ENCODE measurements around the gene FKBP7. TPM values are rescaled to one million over a fixed set of nuclear protein-coding genes. Genes with fewer than 3 reads are reported as not detected.

The FKBP7 gene
- total and polyA plus RNA-seq, 9 donors: 31.6 to 79.2 (median 44.0) TPM

- DNase-seq: no peak
- Histone ChIP-seq H3K4me1 (ENCODE audit: insufficient read depth) (no peaks in the 10 kb centered on the region), H3K27ac (no peak overlapping the region), H3K27me3 (no peaks in the 10 kb centered on the region), H3K4me3 (no peak overlapping the region), H3K36me3 (no peaks in the 10 kb centered on the region), H3K9me3 (no peaks in the 10 kb centered on the region)
- intact Hi-C loops (cut with DNase I): no loop called here
- TF ChIP-seq CTCF (IDR thresholded peaks at IDR 0.05): no peak
- no peak for TF ChIP-seq EP300 (IDR thresholded peaks at IDR 0.05)
- TF ChIP-seq POLR2A (IDR thresholded peaks at IDR 0.05): no peak
Measured at GRCh38 chr2:178498137-178498536, 19.7 kb upstream of the FKBP7 start.

DNA sequence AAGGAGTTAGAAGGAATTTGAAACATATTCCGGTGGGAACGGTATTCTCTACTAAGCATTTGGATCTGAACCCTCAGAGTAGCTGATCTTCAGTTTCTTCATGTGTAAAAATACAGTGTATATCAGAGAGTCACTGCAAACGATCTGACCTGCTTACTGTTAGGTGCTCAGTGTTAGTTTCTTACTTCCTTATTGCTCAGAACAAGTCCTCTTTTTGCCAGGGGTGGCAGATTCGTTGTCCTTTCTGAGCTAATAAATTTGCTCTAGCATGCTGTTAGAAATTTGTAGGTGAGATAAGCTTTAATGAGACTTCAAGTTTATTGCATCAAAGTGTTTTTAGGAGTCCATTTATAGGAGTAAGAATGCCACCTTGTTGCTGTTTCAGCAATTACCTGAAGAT lies 17.6 kb upstream of the FKBP7 start:
- H3K4me3 ChIP-seq: no peak overlapping the region
- DNase-seq: no peak
- H3K27ac ChIP-seq: no peak overlapping the region
- intact Hi-C loops (cut with DNase I): no loop called here
- H3K36me3 ChIP-seq: no peaks in the 10 kb centered on the region
- no peaks in the 10 kb centered on the region for H3K27me3 ChIP-seq
- no peak for TF ChIP-seq EP300 (IDR thresholded peaks at IDR 0.05)
- TF ChIP-seq CTCF (IDR thresholded peaks at IDR 0.05): no peak
- no peak for TF ChIP-seq POLR2A (IDR thresholded peaks at IDR 0.05)
- 74 to 75% (median 75%) methylated on average over 4 of the region's 4 CpGs for WGBS, 3 donors
- no peaks in the 10 kb centered on the region for H3K9me3 ChIP-seq
- H3K4me1 ChIP-seq (ENCODE audit: insufficient read depth): no peaks in the 10 kb centered on the region

- TF ChIP-seq EP300 (IDR thresholded peaks at IDR 0.05): no peak
Measured at GRCh38 chr2:178491612-178492011, 13.2 kb upstream of the FKBP7 start.

GRCh38 chr2:178485356-178485755 lies 7.0 kb upstream of the FKBP7 start:
- no peak overlapping the region for H3K4me3 ChIP-seq
- TF ChIP-seq POLR2A (IDR thresholded peaks at IDR 0.05) (no peak), EP300 (IDR thresholded peaks at IDR 0.05) (no peak), CTCF (IDR thresholded peaks at IDR 0.05) (no peak)
- no peak overlapping the region for H3K27ac ChIP-seq
- 66 to 74% (median 70%) methylated on average over 3 of the region's 3 CpGs for WGBS, 3 donors
- no peaks in the 10 kb centered on the region for H3K36me3 ChIP-seq
- peaks cover 13% of the 10 kb centered on the region for H3K4me1 ChIP-seq (ENCODE audit: insufficient read depth)
- H3K9me3 ChIP-seq: no peaks in the 10 kb centered on the region
- H3K27me3 ChIP-seq: no peaks in the 10 kb centered on the region
- intact Hi-C loops (cut with DNase I): no loop called here
- no peak for DNase-seq

More at GRCh38 chr2:178491612-178492011, 13.2 kb upstream of the FKBP7 start:
- H3K9me3 ChIP-seq: no peaks in the 10 kb centered on the region
- DNase-seq: no peak
- H3K36me3 ChIP-seq: no peaks in the 10 kb centered on the region
- no peaks in the 10 kb centered on the region for H3K27me3 ChIP-seq
- intact Hi-C loops (cut with DNase I): no loop called here
- H3K4me1 ChIP-seq (ENCODE audit: insufficient read depth): no peaks in the 10 kb centered on the region
- WGBS, 3 donors: 78 to 94% (median 88%) methylated on average over 6 of the region's 6 CpGs
- no peak overlapping the region for H3K4me3 ChIP-seq
- no peak overlapping the region for H3K27ac ChIP-seq

- TF ChIP-seq CTCF (IDR thresholded peaks at IDR 0.05) (no peak), EP300 (IDR thresholded peaks at IDR 0.05) (no peak), POLR2A (IDR thresholded peaks at IDR 0.05) (no peak)
- H3K36me3 ChIP-seq: no peaks in the 10 kb centered on the region
- no peak overlapping the region for H3K27ac ChIP-seq
- peaks cover 15% of the 10 kb centered on the region for H3K4me1 ChIP-seq (ENCODE audit: insufficient read depth)
- H3K4me3 ChIP-seq: no peak overlapping the region
- intact Hi-C loops (cut with DNase I): no loop called here
- H3K9me3 ChIP-seq: no peaks in the 10 kb centered on the region
- DNase-seq: peak in 1 of 5 donors; percentile 26
- 54 to 56% (median 54%) methylated on average over 6 of the region's 6 CpGs for WGBS, 3 donors
- H3K27me3 ChIP-seq: no peaks in the 10 kb centered on the region
Measured at GRCh38 chr2:178484245-178485041, 6.0 kb upstream of the FKBP7 start.

Measured in ovary (tissue), 9 donors.